Body of pancreas (tissue), 4 donors: ENCODE results near the gene SCMH1.

Experiments used
- POLR2A ChIP-seq, 3 donors: fragments of 450-650 bp; IDR thresholded peaks; one replicate each; pipeline ENCODE4 v1.6.1; 2016; ENCODE audit warnings: antibody characterized with exemption in 3 of 3, mild to moderate bottlenecking in 2 of 3
- TF ChIP-seq, protein P1 (sequence below), 7 experiments: fragments of 450-650 bp in 4 of 7; fragments of 200-600 bp in 3 of 7; sonication (generic) in 3 of 7; IDR thresholded peaks; one replicate each; pipeline ENCODE4 v1.5.1; 2016 to 2019; ENCODE audit warnings: antibody characterized with exemption in 7 of 7

DNA sequence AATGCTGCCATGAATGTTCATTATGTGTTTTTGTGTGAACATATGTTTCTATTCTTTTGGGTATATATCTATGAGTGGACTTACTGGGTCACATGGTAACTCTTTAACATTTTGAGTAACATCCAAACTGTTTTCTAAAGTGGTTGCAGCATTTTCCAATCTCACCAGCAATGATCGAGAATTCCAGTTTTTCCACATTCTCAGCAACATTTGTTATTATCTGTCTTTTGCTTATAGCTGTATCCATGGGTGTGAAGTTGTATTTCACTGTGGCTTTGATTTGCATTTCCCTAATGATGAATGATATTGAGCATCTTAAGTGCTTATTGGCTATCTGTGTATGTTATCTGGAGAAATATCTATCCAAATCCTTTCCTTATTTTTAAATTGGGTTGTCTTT, 131.4 kb downstream of the SCMH1 start:
- TF ChIP-seq, protein P1, sequence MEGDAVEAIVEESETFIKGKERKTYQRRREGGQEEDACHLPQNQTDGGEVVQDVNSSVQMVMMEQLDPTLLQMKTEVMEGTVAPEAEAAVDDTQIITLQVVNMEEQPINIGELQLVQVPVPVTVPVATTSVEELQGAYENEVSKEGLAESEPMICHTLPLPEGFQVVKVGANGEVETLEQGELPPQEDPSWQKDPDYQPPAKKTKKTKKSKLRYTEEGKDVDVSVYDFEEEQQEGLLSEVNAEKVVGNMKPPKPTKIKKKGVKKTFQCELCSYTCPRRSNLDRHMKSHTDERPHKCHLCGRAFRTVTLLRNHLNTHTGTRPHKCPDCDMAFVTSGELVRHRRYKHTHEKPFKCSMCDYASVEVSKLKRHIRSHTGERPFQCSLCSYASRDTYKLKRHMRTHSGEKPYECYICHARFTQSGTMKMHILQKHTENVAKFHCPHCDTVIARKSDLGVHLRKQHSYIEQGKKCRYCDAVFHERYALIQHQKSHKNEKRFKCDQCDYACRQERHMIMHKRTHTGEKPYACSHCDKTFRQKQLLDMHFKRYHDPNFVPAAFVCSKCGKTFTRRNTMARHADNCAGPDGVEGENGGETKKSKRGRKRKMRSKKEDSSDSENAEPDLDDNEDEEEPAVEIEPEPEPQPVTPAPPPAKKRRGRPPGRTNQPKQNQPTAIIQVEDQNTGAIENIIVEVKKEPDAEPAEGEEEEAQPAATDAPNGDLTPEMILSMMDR (IDR thresholded peaks at IDR 0.05), result no peak
- TF ChIP-seq POLR2A (IDR thresholded peaks at IDR 0.05), result no peak
